GM12891 (cell line): ENCODE results near the gene FNIP1.

Experiments
- POLR2AphosphoS5 ChIP-seq: IDR thresholded peaks from 2 replicates; pipeline ENCODE4 v1.6.1; 2011; ENCODE audit warnings: low read depth, low read length, control low read depth
- POU2F2 ChIP-seq: IDR thresholded peaks from 2 replicates; pipeline ENCODE4 v1.6.1; 2011; ENCODE audit warnings: low read depth, mild to moderate bottlenecking, control low read depth, low read length, moderate library complexity
- SPI1 ChIP-seq: IDR thresholded peaks from 2 replicates; pipeline ENCODE4 v1.6.1; 2011; ENCODE audit warnings: low read depth, low read length, control low read depth

GRCh38 chr5:131766689-131767088 lies 30.1 kb downstream of the FNIP1 start:
- no peak for TF ChIP-seq POLR2AphosphoS5
- TF ChIP-seq POU2F2 = no peak
- TF ChIP-seq SPI1 = no peak
